GM18526 (cell line): Measurements from ENCODE around the gene NCF4.

Experiments
- POLR2A ChIP-seq: IDR thresholded peaks from 3 replicates; pipeline ENCODE4 v1.6.1; 2011; ENCODE audit not compliant: insufficient read length; ENCODE audit errors: extremely low read depth

Gene NCF4

DNA sequence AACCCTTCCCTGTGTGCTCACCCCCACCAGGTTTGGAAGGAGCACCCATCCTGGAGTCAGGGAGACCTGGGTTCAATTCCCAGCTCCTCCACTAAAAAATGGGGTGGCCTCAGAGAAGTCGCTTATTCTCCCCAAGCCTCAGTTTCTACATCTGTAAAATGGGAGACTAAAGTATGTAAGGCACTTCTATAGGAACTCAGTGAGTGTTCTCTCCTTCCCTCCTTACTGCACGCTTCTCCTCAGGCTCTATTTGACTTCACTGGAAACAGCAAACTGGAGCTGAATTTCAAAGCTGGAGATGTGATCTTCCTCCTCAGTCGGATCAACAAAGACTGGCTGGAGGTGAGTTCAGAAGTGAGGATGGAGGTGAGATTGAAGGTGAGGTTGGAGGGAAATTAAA, 11.3 kb downstream of the NCF4 start:
- no peak for TF ChIP-seq POLR2A

DNA sequence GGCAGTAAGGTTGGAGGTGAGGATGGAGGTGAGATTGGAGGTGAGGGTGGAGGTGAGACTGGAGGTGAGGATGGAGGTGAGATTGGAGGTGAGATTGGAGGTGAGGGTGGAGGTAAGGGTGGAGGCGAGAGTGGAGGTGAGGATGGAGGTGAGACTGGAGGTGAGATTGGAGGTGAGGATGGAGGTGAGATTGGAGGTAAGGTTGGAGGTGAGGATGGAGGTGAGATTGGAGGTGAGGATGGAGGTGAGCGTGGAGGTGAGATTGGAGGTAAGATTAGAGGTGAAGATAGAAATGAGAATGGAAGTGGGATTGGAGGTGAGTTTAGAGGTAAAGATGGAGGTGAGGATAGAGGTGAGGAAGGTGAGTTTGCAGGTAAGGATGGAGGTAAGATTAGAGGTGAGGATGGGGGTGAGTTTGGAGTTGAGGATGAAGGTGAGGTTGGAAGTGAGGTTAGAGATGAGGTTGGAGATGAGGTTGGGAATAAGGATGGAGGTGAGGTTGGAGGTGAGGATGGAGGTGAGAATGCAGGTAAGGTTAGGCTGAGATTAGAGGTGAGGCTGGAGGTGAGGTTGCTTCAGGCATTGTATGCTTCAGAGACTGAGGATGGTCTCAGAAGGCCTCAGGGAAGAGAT, 12.2 kb downstream of the NCF4 start:
- TF ChIP-seq POLR2A: no peak

DNA sequence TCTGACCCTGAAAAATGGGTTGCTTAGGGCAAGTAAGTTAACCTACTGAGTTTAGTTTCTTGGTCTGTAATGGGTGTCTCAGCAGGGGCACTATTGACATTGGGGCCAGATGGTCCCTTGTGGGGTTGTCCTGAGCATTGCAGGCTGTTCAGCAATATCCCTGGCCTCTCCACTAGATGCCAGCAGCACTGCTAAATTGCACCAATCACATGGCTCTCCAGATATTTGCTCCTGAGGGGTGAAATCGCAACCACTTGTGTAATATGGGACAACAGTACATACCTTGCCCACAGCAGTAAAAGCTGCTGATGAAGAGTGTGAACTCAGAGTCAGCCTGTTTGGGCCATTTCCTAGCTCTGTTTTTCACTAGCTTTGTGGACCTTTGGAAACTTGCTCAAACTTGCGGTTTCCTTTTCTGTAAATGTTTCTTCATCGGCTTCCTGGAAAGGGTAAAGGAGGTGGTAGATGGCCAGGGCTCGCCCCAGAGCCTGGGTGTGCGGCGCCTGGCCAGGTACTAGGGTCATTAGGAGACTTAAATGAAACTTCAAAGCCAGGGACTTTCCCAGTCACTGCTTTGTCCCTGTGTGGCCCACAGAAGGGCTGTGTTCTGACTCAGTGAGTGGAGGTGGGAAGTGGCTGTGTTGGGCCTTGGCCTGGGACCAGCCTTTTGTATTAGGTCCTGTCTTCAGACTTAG, 13.0 kb downstream of the NCF4 start:
- no peak for TF ChIP-seq POLR2A

DNA sequence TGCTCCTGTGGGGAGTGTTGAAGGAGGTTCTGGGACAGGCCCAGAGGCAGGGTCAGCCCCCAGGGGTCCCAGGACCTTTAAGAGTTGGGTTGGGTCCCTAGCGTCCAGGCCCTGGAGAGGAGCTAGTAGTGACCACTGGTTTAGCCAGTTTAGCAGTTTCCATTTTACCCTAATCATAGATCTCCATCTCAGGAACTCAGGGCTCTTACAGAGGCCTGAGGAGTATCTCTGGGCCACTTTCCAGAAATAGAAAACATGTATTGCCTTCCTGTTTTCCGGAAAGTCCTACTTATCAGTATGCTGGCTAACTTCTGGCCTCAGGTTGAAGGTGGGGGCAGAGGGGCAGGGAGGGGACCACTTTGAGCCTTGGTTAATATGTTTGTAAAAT, 13.5 kb downstream of the NCF4 start:
- TF ChIP-seq POLR2A: no peak

DNA sequence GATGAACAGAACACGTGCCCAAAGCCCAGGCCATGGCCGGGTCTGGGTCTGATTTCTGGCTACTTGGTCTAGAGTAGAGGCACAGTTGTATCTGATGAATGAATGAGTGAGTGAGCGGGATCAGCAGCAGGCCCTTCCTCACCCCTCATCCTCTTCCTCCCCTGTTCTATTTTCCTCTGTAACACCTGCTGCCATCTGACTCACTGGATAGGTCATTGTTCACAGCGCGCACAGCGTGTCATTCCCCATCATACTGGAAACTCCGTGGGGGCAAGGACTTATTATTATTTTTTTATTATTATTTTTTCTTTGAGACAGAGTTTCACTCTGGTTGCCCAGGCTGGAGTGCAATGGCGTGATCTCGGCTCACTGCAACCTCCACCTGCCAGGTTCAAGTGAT, 13.9 kb downstream of the NCF4 start:
- no peak for TF ChIP-seq POLR2A

DNA sequence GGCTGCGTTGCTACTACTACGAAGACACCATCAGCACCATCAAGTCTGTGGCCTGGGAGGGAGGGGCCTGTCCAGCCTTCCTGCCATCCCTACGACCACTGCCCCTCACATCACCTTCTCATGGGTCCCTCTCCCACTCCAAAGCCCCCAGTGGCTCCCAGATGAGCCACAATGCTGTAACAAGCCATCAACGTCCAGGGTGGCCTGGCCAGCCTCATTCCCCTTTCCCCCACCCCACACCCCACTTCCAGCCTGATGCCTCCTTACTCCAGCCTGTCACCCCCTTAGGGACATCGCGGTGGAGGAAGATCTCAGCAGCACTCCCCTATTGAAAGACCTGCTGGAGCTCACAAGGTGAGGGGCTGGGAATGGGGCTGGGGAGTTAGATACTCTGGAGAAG, 14.9 kb downstream of the NCF4 start:
- TF ChIP-seq POLR2A: no peak

DNA sequence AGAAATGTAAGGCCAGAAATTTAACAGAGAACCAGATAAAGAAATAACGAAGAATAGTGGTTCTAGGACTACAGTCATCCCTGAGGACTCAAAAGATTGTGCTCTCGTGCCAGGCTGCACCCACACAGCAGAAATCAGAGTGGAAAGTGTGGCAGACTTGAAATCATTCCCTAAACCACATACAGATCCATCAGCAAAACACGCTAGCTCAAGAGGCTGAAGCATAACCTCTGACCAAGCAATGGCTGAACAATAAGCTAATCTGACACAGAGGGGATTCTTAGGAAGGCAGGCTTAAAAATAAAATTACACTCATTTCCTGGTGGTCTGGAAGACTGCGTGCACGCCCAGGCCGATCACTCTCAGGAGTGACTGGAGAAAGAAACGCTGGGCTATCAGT, 19.0 kb downstream of the NCF4 start:
- TF ChIP-seq POLR2A: no peak

DNA sequence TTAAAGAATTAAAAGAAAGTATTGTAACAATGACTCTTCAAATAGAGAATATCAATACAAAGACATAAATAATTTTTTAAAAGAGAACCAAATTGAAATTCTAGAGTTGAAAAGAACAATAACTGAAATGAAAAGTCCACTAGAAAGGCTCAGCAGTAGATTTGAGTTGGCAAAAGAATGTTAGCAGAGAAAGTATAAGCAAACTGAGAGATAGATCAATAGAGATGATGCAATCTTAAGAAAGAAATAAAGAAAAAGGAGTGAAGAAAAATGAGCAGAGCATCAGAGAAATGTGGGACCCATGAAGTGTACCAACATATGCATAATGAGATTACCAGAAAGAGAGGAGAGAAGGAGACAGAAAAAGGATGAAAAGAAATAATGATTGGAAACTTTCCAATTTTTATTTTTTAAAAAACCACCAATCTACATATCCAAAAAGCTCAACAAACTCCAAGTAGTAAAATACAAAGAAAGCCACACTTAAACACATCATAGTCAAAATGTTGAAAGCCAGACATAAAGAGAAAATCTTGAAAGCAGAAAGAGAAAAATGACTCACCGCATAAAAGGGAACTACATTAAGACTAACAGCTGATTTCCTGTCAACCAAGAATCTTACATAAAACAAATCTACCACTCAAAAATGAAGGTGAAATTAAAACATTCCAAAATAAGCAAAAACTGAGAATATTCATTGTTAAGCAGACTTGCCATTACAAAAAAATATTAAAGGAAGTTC, 20.9 kb downstream of the NCF4 start:
- no peak for TF ChIP-seq POLR2A

DNA sequence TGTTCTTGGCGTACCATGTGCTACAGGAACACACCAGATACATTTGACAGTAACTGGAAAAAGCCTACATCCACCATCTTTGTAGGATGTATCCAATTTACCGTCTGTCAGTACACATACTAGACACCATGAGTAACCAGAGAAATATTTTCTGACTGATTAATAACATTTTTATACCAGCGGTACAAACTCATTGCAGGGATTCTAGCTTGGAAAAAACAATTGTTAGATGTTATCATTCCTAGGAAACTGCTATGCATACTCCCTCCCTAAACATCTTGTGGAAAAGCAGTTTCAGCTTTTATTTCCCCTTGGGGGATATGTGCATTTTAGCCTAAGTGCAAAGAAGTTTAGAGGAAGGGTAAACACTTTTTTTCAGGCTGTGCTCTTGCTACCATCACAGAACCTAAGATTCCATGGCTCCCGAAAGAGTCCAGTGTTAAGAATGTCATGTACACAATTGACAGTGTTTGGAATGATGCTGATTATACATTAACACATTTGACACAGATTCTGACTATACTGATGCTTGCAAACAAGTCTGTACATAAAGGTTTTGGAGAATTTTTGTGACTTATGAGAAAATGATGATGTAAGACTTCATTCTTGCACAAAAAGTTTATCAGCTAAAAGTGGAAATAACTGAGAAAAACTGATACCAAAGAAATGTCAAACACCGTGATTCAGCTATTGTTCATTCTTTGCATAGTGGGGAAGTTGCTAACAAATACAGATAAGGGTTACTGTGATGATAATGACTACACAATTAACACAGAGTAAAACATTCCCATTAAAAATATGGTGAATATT, 23.7 kb downstream of the NCF4 start:
- no peak for TF ChIP-seq POLR2A

DNA sequence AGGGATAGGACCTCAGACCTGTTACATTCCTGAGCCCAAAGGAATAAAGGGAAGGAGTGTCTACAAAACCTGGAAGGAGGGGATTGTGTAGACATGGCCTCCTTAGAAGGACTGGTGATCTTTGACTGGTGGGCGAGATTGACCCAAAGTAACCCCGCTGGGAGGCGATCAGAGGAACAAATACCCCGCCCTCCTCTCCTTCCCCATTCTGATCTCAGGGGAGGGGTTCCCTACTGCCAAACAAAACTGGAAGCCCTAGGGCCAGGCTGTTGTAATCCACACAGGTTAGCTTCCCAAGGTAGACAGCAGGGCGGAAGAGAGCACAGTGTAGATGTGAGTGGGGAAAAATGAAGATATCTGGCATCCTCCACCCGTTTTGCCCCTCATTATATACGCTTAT, 24.7 kb downstream of the NCF4 start:
- TF ChIP-seq POLR2A: no peak

DNA sequence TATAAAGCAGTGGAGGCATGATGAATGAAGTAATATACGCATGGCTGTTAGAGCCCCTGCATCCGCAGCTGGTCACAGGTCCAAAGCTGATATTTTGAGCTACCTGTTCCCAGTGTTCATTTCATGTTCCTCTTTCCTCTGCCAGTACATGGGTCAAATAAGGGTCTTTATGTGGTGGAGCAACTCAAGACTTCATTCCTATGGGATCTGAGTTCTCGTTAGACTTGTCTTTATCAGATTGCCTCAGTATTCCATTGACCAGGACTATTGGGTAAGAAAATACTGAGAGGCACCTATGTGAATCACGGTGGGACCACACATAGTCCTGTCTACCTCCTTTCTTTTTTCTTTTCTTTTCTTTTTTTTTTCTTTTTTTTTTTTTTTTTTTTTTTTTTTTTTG, 25.2 kb downstream of the NCF4 start:
- TF ChIP-seq POLR2A: no peak

DNA sequence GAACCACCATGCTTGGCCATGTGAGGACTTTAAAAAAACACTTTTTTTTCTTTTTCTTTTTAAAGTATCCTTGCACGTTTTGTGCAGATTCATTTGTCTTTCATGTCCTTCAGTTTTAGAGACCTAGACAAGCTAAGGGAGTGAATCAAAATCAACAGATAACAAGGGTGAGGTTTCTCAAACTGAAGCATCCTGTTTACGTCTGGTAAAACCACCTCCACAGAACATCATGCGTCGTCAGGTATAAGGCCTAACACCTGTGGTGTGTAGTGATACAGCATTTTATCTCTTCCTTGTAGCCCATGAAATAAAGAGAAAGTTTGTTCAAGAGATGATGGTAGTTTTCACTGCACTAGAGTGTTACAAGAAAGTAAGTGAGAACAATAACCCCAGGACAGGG, 26.4 kb downstream of the NCF4 start:
- no peak for TF ChIP-seq POLR2A

DNA sequence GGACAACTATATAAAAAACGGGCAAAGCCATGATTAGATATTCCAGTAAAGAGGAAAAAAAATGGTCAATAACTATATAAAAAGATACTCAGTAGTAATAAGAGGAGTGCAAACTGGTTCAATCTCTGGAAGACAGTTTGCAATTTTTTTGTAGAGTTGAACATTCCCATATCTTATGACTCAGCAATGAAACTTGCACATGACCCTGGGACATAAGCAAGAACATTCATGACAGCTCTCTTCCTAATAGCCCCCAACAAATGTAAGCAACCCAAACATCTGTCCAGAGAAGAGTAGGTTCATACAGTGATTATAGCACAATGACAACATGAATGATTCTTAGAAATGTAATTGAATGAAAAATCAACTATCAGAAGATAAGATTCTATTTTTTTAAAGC, 30.8 kb downstream of the NCF4 start:
- no peak for TF ChIP-seq POLR2A

DNA sequence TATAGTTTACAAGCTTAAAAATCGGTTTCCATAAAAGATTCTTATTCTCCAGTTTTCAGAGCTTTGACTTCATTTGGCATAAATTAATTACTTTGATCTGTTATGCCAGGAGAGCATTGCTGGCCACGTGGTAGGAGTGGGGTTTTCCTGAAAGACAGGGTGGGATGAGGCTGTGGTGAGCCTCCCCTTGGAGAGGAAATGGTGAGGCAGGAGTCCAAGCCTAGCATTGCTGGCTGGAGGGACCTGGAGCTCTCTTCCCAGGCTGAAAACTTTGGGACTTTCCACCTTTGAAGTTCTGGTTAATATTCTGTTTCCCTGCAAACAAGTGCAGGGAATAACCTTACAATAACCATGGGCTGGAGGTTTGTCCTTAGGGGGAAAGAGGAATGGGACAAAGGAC, 31.5 kb downstream of the NCF4 start:
- no peak for TF ChIP-seq POLR2A

DNA sequence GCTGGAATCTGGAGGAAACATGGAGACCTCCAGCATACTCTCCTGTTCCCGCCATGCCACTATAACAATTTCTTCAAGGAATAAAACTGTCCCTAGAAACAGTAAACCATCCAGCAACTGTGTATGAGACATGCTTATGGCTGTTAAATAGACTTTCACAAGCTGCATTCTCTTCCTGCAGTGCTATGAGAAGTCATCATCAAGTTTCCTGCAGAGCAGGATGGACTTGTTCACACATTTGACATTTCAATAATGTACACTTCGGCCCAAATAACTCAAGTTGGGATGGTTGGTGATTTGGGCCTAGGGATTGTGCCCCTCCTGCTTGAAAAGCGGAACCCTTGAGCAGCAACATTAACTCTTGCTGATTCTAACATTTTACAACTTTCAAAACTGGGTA, 32.5 kb downstream of the NCF4 start:
- TF ChIP-seq POLR2A: no peak

DNA sequence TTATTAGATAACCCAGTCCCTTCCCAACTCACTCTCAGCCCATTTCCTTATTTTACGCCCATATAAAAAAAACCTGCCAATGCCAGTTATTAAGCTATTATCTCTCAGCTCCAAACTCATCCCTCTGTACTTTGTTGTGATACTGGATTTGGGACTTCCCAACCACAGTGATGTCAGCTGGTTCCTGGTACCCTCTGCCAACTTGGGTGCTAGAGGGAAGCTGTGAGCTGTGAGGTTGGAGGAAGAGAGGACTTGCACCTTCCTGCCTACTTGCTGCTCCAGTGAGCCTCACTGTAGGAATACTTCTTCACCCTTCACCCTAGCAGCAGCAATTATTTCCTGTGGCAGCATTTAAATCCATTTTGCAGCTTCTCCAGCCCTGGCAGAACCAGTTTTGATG, 33.5 kb downstream of the NCF4 start:
- TF ChIP-seq POLR2A: no peak

DNA sequence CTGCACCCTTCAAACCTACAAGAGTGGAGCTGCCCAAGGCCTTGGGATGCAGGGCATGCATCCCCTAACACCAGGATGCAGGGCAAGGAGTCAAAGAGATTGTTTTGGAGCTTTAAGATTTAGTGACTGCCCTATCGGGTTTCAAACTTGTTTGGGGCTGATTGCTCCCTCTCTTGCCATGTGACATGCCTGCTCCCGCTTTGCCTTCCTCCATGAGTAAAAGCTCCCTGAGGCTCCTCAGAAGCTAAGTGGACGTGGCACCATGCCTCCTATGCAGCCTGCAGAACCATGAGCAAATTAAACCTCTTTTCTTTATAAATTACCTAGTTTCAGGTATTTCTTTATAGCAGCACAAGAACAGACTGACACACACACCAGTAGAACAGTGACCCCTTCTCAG, 36.8 kb downstream of the NCF4 start:
- no peak for TF ChIP-seq POLR2A
